Thoracic aorta (tissue), 2 donors: ENCODE data around the gene GLT8D1. TPM values are rescaled to one million over a fixed set of nuclear protein-coding genes. Genes with fewer than 3 reads are reported as not detected.
"Not testable (repeated sequence)": the region's sequence is repeated elsewhere in the genome, so short reads cannot be mapped to it uniquely, and the experiment has no call there.

Source experiments
- ATAC-seq: fragments of 150-250 bp; one replicate; pipeline ENCODE4 v1.8.0; 2017; ENCODE audit warnings: low read depth; ENCODE audit not compliant: insufficient number of reproducible peaks, low FRiP score
- DNase-seq: peaks from one replicate; pipeline ENCODE4 v3.0.0-alpha.2; 2020; ENCODE audit warnings: low spot score
- H3K27ac ChIP-seq, 2 donors: fragments of 200-600 bp; sonication (generic); 1 replicate in 1 of 2; 2 replicates in 1 of 2; pipeline ENCODE4 v1.5.1; 2016; ENCODE audit warnings: mild to moderate bottlenecking in 2 of 2, moderate library complexity in 2 of 2
- H3K27me3 ChIP-seq: fragments of 200-600 bp; sonication (generic); replicated peaks from 2 replicates; pipeline ENCODE4 v1.6.0; 2016; ENCODE audit warnings: mild to moderate bottlenecking; ENCODE audit not compliant: insufficient read depth
- H3K36me3 ChIP-seq: fragments of 200-600 bp; sonication (generic); one replicate; pipeline ENCODE4 v1.5.1; 2016
- H3K4me1 ChIP-seq, 2 donors: fragments of 200-600 bp; sonication (generic); 1 replicate in 1 of 2; 2 replicates in 1 of 2; pipeline versions ENCODE4 v1.5.1 to v1.6.0; 2016; ENCODE audit warnings: low read depth in 2 of 2, mild to moderate bottlenecking in 1 of 2; ENCODE audit not compliant: control insufficient read depth in 1 of 2
- H3K4me3 ChIP-seq: fragments of 200-600 bp; sonication (generic); 2 replicates; pipeline ENCODE4 v1.5.1; 2016; ENCODE audit warnings: mild to moderate bottlenecking
- H3K9me3 ChIP-seq: fragments of 200-600 bp; sonication (generic); 2 replicates; pipeline ENCODE4 v1.5.1; 2016
- CTCF ChIP-seq: fragments of 200-600 bp; sonication (generic); IDR thresholded peaks from one replicate; pipeline ENCODE4 v1.5.1; 2019; ENCODE audit warnings: antibody characterized with exemption
- total RNA-seq, 2 donors: library from RNA; depleted of rRNA; stranded (reverse); fragments of >200 nt; gene quantifications; one replicate each; pipeline versions ENCODE4 v1.1.0 to v1.2.3, GENCODE V29; 2016

GLT8D1 gene
- total RNA-seq, 2 donors from 2014 or later = 54.4 to 64.6 TPM

GRCh38 chr3:52730681-52731080 lies 25.1 kb upstream of the GLT8D1 start:
- H3K36me3 ChIP-seq = peaks cover 26% of the 10 kb centered on the region
- TF ChIP-seq CTCF = no peak
- no peaks in the 10 kb centered on the region for H3K27me3 ChIP-seq
- no peaks in the 10 kb centered on the region for H3K4me1 ChIP-seq
- no peak overlapping the region for H3K27ac ChIP-seq
- H3K9me3 ChIP-seq = peaks cover 4% of the 10 kb centered on the region
- ATAC-seq = no peak
- DNase-seq = no peak
- no peak overlapping the region for H3K4me3 ChIP-seq

- H3K4me3 ChIP-seq, DNase-seq, H3K27me3 ChIP-seq, H3K9me3 ChIP-seq, H3K27ac ChIP-seq, H3K4me1 ChIP-seq, ATAC-seq: not testable (repeated sequence)
- peaks cover 17% of the 10 kb centered on the region for H3K36me3 ChIP-seq
Measured at GRCh38 chr3:52728753-52729152, 23.2 kb upstream of the GLT8D1 start.

GRCh38 chr3:52724511-52724910 lies 18.9 kb upstream of the GLT8D1 start:
- H3K4me3 ChIP-seq = no peak overlapping the region
- DNase-seq (no peak), ATAC-seq (no peak)
- H3K27me3 ChIP-seq = no peaks in the 10 kb centered on the region
- H3K27ac ChIP-seq = no peak overlapping the region
- no peaks in the 10 kb centered on the region for H3K4me1 ChIP-seq
- TF ChIP-seq CTCF = no peak
- H3K9me3 ChIP-seq = peaks cover 4% of the 10 kb centered on the region
- no peaks in the 10 kb centered on the region for H3K36me3 ChIP-seq

- no peaks in the 10 kb centered on the region for H3K27me3 ChIP-seq
- DNase-seq (no peak), ATAC-seq (no peak)
- no peak overlapping the region for H3K4me3 ChIP-seq
- peaks cover 4% of the 10 kb centered on the region for H3K36me3 ChIP-seq
- no peaks in the 10 kb centered on the region for H3K4me1 ChIP-seq
- TF ChIP-seq CTCF = no peak
- peaks cover 4% of the 10 kb centered on the region for H3K9me3 ChIP-seq
- no peak overlapping the region for H3K27ac ChIP-seq
Measured at GRCh38 chr3:52723935-52724334, 18.3 kb upstream of the GLT8D1 start.

DNA sequence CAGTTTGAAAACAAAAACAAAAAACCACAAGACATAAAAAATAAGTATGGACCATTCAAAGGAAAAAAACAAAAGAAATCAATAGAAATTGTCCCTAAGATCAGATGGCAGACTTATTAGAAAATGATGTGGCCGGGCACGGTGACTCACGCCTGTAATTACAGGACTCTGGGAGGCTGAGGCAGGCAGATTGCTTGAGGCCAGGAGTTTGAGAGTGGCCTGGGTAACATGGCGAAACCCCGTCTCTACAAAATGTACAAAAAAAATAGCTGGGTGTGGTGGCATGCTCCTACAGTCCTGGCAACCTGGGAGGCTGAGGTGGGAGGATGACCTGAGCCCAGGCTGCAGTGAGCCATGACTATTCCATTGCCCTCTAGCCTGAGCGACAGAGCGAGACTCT lies 16.9 kb upstream of the GLT8D1 start:
- no peak for TF ChIP-seq CTCF

DNA sequence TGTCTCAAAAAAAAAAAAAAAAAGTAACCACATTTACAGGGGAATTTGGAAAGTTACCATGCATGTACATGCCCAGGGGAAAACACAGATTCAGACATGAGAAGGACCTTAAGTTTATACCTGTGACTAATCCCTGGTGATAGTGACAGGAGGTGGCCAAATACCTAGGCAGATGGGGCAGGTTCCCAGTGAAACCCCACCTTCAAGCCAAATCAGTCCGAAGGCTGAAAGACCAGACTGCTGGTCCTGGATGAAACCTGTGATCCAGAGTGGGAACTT lies 16.1 kb upstream of the GLT8D1 start:
- H3K27ac ChIP-seq = no peak overlapping the region
- no peaks in the 10 kb centered on the region for H3K9me3 ChIP-seq
- H3K4me1 ChIP-seq = no peaks in the 10 kb centered on the region
- no peak overlapping the region for H3K4me3 ChIP-seq
- TF ChIP-seq CTCF = no peak
- peaks cover 4% of the 10 kb centered on the region for H3K36me3 ChIP-seq
- DNase-seq = no peak
- ATAC-seq = no peak
- H3K27me3 ChIP-seq = no peaks in the 10 kb centered on the region

More for the DNA sequence above, 16.9 kb upstream of the GLT8D1 start:
- Histone ChIP-seq H3K4me3 (no peak overlapping the region), H3K27me3 (no peaks in the 10 kb centered on the region), H3K9me3 (no peaks in the 10 kb centered on the region), H3K36me3 (peaks cover 4% of the 10 kb centered on the region), H3K4me1 (no peaks in the 10 kb centered on the region), H3K27ac (no peak overlapping the region)
- no peak for ATAC-seq
- no peak for DNase-seq
